ENCODE results near the gene ZNRF3.
A peak's percentile ranks its signal among the peaks of the same experiment; 100 is the strongest.

The ZNRF3 gene

GRCh38 chr22:28952857-28953256, 69.5 kb downstream of the ZNRF3 start:
- DNase-seq (ENCODE audit: low spot score), result no peak

DNA sequence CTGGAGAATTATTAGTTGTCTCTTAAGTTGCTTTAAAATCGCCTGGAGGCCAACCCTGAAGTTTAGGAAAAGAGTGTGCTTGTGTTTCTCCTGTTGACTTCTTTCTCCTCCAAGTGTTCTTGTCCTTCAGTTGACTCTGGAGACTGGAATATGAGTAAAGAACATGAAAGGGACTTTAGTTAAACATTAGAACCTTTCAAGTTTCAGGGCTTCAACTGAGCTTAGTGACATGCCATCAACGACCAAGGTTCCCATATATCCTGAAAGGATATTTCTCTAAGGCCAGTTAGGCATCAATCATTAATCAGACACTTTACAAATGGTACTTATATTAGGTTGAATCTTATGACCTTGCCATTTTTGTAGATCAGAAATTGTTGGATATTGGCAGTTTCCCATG, 70.0 kb downstream of the ZNRF3 start:
- no peak for DNase-seq (ENCODE audit: low spot score)

DNA sequence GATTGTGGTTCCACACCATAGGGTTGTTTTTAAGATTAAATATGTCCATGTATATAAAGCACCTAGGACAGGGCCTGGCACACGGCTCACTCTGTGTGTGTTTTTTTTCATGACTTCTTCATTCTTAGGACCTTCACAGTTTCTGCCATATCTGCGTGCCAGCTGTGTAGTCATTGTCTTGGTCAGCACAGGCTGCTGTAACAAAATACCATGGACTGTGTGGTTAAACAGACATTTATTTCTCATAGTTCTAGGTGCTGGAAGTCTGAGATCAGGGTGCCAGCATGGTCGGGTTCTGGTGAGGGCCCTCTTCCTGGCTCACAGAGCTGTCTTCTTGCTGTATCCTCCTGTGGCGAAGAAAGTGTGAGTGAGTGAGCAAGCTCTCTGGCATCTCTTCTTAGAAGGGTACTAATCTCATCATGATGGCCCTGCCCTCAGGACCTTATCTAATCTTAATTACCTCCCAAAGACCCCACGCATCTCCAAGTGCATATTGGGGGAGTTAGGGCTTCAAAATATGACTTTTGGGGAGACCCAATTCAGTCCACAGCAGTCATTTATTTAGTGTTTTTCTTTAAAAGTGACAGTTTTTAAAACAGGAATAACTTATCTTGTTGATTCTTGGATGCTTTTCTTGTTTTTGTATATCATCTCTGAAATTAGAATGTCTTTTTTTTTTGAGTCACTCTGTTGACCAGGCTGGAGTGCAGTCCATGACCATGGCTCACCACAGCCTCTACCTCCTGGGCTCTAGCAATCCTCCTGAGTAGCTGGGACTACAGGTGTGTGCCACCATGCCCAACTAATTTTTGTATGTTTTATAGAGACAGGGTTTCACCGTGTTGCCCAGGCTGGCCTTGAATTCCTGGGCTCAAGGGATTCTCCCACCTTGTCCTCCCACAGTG, 70.9 kb downstream of the ZNRF3 start:
- DNase-seq (ENCODE audit: low spot score), result no peak

DNA sequence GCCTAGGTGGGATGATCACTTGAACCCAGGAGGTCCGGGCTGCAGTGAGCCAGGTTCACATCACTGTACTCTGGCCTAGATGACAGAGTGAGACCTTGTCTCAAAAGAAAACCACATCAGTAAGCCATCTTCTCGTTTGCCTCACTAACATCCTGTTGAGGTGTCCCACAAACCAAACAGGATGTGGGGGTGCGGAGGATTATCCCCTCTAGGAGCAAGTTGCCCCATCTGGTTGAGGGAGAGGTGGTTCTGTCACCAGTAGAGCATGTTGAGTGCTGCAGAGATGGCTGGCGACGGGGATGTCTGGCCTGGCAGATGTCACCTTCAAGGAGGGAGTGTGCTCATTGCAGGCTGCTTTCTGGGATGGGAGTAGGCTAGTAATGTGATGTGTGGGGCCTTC, 72.4 kb downstream of the ZNRF3 start:
- no peak for DNase-seq (ENCODE audit: low spot score)

DNA sequence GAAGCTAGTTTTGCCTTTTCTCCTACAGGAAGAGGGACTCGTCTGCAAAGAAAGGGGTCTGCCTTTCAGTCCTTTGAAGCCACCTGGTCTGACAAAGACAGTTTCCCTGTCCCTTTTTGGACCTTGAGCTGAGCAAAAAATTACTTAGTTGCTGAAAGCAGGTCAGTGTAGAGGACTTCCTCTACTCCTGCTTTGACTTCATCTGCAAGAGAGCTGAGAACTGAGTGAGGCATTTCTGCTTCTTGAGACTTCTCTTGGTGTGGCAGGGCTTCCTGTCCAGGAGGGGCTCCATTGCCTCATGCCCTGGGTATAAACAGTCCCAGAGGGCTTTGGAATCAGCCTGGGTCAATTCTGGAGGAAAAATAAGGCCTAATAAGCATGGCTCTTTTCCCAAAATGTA, 73.1 kb downstream of the ZNRF3 start:
- DNase-seq (ENCODE audit: low spot score), result no peak

DNA sequence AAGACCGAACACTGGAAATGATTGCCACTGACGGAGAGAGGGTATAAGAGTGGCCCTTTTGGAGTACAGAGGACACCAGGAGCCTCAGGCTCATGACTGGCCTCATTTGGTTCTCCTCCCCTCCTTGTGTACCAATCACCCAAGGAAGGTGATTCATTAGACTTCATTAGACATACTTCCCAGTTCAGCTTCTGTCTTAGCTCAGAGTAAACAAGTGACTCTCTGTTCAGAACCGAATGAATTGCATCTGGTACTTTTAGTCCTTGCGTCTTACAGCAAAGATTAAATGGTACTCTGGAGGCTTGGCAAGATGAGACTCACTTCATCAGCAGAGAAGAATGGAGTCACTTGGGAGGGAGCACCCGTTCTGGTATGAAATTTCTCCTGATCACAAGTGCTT, 75.2 kb downstream of the ZNRF3 start:
- peak; percentile 20 for DNase-seq (ENCODE audit: low spot score)

- DNase-seq (ENCODE audit: low spot score), result no peak
Measured at GRCh38 chr22:28962042-28962554, 78.7 kb downstream of the ZNRF3 start.

GRCh38 chr22:28963362-28963761, 80.0 kb downstream of the ZNRF3 start:
- no peak for DNase-seq (ENCODE audit: low spot score)

GRCh38 chr22:28967163-28967665, 83.8 kb downstream of the ZNRF3 start:
- no peak for DNase-seq (ENCODE audit: low spot score)

GRCh38 chr22:28967969-28968368, 84.6 kb downstream of the ZNRF3 start:
- no peak for DNase-seq (ENCODE audit: low spot score)

GRCh38 chr22:28969401-28970168, 86.2 kb downstream of the ZNRF3 start:
- DNase-seq (ENCODE audit: low spot score), result no peak

GRCh38 chr22:28973352-28973751, 90.0 kb downstream of the ZNRF3 start:
- no peak for DNase-seq (ENCODE audit: low spot score)

DNA sequence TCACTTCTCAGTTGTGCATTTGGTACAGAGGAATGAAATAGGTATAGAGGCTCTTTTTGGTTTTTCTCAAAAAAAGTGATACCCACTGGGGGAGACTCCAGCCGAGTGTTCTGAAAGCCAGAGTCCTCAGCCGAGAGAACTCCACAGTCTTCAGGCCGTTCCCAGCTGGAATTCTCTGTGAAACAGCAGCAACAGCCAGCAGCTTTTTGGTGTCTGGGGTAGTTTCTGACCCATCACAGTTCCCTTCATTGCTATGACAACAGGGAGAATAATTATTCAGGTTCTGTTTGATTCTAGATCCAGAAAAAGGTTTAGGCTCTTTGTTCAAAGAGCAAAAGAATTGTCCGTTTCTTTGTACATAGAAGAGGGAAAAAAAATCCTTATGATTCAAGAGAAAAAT, 93.7 kb downstream of the ZNRF3 start:
- no peak for DNase-seq (ENCODE audit: low spot score)

DNA sequence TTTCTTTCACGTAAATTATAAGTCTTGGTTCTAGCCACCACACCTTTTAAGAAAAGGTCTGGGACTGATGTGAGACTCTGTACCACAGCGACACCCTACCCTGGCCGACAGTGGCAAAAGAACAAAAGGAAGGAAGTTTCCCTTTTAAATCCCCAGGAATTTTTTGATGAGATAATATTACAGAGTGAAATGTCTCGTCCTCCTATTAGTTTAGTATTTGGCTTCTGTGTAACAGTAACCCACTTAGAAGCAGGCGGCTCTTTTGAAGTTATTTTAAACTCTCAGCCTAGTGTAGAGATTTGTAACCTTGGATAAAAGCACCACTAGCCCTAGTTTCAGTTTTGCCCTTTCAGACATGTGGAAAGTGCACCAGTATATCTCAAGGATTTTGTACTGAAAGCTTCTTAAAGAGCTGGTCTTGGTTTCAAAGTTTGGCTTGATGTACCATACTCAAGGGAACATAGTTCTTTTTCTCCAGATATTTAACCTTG, 94.2 kb downstream of the ZNRF3 start:
- no peak for DNase-seq (ENCODE audit: low spot score)

- DNase-seq (ENCODE audit: low spot score), result peak; percentile 36
Measured at GRCh38 chr22:28978158-28978557, 94.8 kb downstream of the ZNRF3 start.

DNA sequence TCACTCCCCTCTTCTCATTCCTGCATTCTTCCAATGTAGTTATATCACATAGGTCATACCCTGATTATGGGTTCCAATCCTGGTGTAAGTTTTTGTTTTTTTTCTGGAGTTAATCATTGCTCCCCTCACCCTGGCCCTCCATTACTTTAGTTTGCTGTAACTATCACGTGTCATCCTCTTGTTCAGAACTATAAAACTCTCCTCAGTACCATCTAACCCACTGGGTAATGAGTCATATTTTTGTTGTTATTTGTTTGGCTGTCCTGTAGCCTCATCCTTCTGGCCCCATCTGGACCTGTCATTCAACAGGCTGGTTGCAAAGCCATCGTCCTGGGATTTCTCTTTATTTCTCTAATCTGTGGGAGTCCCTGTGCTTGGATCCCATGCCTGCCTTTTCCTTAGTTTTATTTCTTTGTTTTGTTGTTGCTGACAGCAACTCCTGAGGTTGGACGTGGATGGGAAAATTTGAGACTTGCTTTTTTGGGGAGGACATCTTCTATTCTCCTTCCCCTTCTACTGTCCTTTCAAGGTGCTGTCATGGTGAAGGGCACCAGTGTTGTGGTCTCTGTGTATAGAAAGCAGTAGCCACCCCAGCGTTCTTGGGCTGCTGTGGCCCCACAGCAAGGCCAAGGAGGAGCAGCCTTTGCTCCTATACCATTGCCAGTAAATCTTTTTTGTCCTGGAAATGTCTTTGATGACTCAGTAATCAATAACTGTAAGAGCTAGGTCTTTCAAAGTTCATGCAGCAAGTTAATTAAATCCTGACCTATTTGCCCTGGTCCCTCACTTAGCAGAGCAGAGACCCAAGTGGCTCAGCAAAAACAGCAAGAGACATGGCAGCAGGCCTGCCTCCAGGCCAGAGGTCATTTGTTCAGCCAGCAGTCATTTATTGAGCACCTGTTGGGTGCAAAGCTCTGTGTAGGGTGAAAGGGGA, 95.8 kb downstream of the ZNRF3 start:
- DNase-seq (ENCODE audit: low spot score), result no peak

- DNase-seq (ENCODE audit: low spot score), result no peak
Measured at GRCh38 chr22:28980326-28980725, 97.0 kb downstream of the ZNRF3 start.

DNA sequence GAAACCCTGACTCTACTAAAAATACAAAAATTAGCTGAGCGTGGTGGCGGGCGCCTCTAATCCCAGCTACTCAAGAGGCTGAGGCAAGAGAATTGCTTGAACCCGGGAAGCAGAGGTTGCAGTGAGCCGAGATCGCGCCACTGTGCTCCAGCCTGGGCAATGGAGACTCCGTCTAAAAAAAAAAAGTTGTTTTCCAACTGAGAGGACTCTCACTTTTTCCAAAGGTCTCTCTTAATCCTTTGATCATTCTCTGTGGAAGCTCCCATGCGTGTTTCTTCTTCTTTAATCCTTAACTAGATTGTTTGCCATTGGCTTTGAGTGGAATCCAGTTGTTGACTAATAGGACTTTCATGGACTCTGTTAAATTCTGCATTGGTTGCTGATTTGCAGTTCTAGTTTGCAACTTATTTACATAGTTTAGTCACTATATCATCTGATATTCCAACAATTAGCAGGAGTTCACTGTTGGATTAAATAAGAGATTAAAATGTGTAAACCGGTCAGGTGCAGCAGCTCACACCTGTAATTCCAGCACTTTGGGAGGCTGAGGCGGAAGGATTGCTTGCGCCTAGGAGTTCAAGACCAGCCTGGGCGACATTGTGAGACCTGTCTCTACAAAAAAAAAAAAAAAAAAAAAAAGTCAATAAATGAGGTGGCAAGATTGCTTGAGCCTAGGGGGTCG, 98.6 kb downstream of the ZNRF3 start:
- no peak for DNase-seq (ENCODE audit: low spot score)

DNA sequence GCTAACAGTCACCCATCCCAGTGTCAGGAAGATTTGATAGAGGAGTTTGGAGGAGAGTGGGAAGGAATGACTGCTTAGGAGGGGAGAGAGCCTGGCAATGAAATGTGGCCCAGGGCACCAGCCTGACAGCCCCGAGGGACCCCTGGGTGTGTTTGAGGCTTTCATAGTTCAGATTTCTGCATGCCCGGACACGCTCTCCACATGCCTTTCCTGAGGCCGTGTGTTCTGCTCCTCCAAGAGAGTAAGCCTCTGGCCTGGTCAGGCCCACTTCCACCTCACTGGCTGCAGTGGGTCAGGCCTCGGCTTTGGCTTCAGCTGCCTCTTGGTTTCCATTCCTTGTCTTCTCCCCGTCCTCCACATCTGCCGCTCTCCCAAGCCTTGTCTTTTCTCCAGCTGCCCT, 99.8 kb downstream of the ZNRF3 start:
- no peak for DNase-seq (ENCODE audit: low spot score)

DNA sequence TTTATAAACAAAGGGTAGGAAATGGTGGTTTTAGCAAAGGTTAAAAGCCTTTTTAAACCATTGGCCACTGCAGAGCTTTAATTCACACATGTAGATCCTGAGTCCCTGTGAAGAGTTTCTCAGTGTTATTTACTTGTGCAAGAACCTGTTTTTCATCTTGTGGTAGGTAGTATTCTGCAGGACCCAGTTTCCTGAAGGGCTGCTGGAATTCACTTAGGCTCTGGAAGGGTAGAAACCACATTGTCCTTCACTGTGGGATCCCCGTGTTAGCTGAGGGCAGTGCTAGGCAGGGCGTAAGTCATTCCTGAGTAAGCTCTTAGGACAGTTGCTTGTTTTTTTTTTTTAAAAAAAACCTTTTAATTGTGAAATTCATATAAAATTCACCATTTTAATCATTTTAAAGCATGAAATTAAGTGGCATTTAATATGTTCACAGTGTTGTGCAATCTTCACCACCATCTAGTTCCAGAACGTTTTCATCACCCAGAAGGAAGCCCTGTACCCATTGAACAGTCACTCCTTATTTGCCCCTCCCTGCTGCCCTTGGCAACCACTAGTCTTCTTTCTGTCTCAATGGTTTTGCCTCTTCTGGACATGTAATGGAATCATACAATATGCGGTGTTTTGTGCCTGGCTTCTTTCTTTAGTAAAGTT, 100.5 kb downstream of the ZNRF3 start:
- no peak for DNase-seq (ENCODE audit: low spot score)

All from AG08396 (cell line).